HG02870 (cell line): Measurements from ENCODE around the gene DPEP2NB.

Source experiments
- ATAC-seq: cut with Tn5 transposase; IDR thresholded peaks from one replicate; pipeline ENCODE4 v1.9.1; 2021; ENCODE audit warnings: mild to moderate bottlenecking, moderate library complexity; ENCODE audit not compliant: unreplicated experiment

Gene DPEP2NB

DNA sequence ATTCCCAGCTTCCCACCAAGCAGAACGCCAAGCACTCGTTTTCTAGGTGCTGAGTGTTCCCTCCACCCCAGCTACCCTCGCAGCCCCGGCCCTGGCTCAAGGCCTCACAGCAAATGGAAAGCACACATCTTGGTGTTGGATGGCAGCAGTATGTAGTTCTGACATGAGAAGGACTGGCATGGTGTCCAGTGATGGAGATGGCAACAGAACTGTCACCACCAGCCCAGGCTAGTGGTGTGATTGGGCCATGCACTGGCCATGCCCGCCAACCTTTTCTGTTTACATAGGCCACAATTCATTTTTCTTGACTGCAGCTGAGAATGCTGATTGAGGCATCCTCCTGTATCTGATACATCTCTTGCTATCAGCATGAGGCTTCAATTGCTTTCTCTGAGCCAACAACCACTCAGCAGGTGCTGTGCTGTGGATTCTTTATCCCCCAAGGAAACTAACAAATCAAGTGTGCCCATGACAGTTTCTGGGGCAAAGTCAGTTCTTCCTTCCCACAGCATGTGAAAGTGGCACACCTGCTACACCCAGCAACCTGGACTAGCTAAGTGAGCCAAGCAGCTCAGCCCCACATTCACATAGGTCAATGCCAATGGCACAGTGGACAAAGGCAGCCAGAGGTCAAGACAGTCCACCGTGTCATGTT is 51.1 kb downstream of the DPEP2NB start:
- ATAC-seq = no peak

DNA sequence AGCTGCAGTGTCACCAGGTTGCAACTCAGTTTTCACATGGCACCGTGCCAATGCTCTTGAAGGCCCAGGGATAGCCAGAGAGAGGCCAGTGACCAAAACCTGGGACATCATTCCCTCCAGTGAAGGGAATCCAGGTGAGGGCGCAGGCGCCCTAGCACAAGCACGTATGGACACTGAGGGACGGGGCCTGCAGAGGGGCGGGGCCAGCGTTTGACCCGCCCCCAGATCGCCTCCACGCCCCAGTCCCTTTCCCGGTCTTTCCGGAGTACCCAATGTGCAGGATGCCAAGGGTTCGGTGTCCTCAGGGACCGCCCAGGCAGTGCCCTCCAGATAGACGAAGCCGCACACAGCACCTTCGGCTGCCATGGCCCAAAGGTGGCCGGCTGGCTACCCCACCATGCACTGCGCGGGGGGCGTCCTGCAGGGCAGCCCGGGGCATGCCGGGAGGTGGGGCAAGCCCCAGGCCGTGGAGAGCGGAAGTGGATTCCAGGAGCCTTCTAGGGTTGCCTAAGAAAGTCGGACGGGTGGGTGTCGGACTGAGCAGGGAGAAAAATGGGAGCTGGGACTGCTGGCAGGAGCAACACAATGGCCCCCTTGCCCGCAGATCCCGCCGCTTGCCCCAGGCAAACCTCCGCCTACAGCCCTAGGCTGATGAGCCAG is 51.9 kb downstream of the DPEP2NB start:
- ATAC-seq = no peak
